Bronchial epithelial cell (primary cell): Measurements from ENCODE around the gene DENND1A. TPM values are rescaled to one million over a fixed set of nuclear protein-coding genes. Genes with fewer than 3 reads are reported as not detected.
"Not testable (repeated sequence)": the region's sequence is repeated elsewhere in the genome, so short reads cannot be mapped to it uniquely, and the experiment has no call there.

Source experiments
- DNase-seq: peaks from one replicate; pipeline ENCODE4 v3.0.0-alpha.2; 2010; ENCODE audit warnings: low read depth
- FAIRE-seq: peaks from 2 replicates; lab custom pipeline; 2011; peaks lifted over from hg19 to GRCh38; lab: Jason Lieb, UNC
- H3K27me3 ChIP-seq: 2 replicates; pipeline ENCODE4 v1.5.1; 2011; ENCODE audit warnings: low read length; ENCODE audit not compliant: control insufficient read depth, insufficient read depth
- H3K36me3 ChIP-seq: 2 replicates; pipeline ENCODE4 v1.5.1; 2011; ENCODE audit warnings: low read length; ENCODE audit not compliant: control insufficient read depth, insufficient read depth
- H3K4me3 ChIP-seq: 2 replicates; pipeline ENCODE4 v1.5.1; 2011; ENCODE audit warnings: mild to moderate bottlenecking, low read depth, low read length, control low read depth
- CTCF ChIP-seq: IDR thresholded peaks from 2 replicates; pipeline ENCODE4 v1.5.1; 2011; ENCODE audit warnings: mild to moderate bottlenecking, moderate library complexity, low read length, control low read depth, inconsistent platforms; ENCODE audit not compliant: insufficient read depth, severe bottlenecking
- total RNA-seq: library from RNA; depleted of rRNA; stranded (reverse); fragments of >200 nt; gene quantifications from 2 replicates; pipeline ENCODE4 v1.2.1, GENCODE V29; 2014

Gene DENND1A
- total RNA-seq, 1 donor from 2014 or later, result 6.1 TPM

GRCh38 chr9:123639743-123640142, 290.2 kb downstream of the DENND1A start:
- FAIRE-seq (no peak), DNase-seq (no peak)
- Histone ChIP-seq H3K4me3 (no peak overlapping the region), H3K36me3 (no peaks in the 10 kb centered on the region), H3K27me3 (no peaks in the 10 kb centered on the region)
- no peak for TF ChIP-seq CTCF

DNA sequence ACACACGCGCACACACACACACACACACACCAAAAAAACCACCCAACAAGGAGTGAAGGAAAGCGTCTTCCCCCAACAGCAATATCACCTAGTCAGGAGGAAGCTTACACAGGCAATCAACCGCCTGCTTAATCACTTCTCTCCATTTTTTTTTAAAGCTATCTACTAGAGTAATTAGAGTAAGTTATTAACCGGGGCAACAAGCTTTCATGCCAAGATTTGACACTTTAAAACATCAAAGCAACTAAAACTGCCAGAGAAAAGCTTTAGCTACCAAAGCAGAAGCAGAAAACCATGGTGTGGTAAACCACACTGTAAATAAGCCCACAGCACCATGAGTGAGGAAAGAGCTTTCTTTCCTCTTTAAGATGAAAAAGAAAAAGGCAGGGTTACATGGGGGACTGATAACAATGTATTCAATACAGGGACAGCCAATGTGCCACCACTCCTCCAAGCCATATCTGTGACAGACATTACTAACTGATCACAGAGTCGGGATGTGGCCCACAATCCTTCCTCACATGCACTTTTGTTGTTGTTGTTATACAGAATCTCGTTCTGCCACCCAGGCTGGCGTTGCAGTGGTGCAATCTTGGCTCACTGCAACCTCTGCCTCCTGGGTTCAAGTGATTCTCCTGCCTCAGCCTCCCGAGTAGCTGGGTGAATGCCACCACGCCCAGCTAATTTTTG, 291.8 kb downstream of the DENND1A start:
- H3K27me3 ChIP-seq, result no peaks in the 10 kb centered on the region
- H3K36me3 ChIP-seq, result no peaks in the 10 kb centered on the region
- no peak for TF ChIP-seq CTCF
- H3K4me3 ChIP-seq, result no peak overlapping the region
- FAIRE-seq, result no peak
- peak; percentile 18 for DNase-seq

GRCh38 chr9:123637606-123637944, 292.4 kb downstream of the DENND1A start:
- Histone ChIP-seq H3K36me3 (no peaks in the 10 kb centered on the region), H3K27me3 (no peaks in the 10 kb centered on the region), H3K4me3 (no peak overlapping the region)
- FAIRE-seq (no peak), DNase-seq (no peak)
- no peak for TF ChIP-seq CTCF

DNA sequence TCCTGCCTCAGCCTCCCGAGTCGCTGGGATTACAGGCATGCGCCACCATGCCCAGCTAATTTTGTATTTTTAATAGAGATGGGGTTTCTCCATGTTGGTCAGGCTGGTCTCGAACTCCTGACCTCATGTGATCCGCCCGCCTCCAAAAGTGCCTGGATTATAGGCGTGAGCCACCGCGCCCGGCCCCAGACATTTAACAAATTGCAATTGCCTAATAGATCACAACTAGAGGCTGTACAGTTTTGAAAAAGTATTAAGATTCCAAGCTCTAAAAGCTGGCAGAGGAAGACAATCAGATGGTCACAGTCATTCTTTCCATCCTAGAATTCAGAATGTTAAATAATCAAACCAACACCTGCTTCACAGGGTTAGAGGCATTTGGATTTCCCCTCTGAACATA, 293.1 kb downstream of the DENND1A start:
- not testable (repeated sequence) for H3K4me3 ChIP-seq, FAIRE-seq, H3K36me3 ChIP-seq, H3K27me3 ChIP-seq, DNase-seq

GRCh38 chr9:123631862-123632261, 298.1 kb downstream of the DENND1A start:
- DNase-seq (no peak), FAIRE-seq (no peak)
- H3K27me3 ChIP-seq, result no peaks in the 10 kb centered on the region
- no peak for TF ChIP-seq CTCF
- peaks cover 2% of the 10 kb centered on the region for H3K36me3 ChIP-seq
- no peak overlapping the region for H3K4me3 ChIP-seq

- TF ChIP-seq CTCF, result no peak
- DNase-seq (no peak), FAIRE-seq (no peak)
- H3K27me3 ChIP-seq, result no peaks in the 10 kb centered on the region
- H3K4me3 ChIP-seq, result no peak overlapping the region
- peaks cover 2% of the 10 kb centered on the region for H3K36me3 ChIP-seq
Observed at GRCh38 chr9:123630233-123630632, 299.7 kb downstream of the DENND1A start.
